B cell (primary cell): ENCODE data around the gene CXCL16. TPM values are rescaled to one million over a fixed set of nuclear protein-coding genes. Genes with fewer than 3 reads are reported as not detected.

ENCODE experiments used
- ATAC-seq: fragments of 200-7000 bp; cut with Tn5 transposase; one replicate; pipeline ENCODE4 v1.10.0; 2021; ENCODE audit warnings: low read depth, mild to moderate bottlenecking, moderate number of reproducible peaks, moderate library complexity
- CTCF ChIA-PET: fragments of 350-600 bp; sonication (Branson Sonifier 250); formaldehyde crosslinking; loops from one replicate; lab custom pipeline; 2021; ENCODE audit warnings: antibody characterized with exemption, inconsistent platforms; lab: Charles Lee
- POLR2A ChIA-PET: fragments of 350-600 bp; sonication (Branson Sonifier 250); formaldehyde crosslinking; loops from one replicate; lab custom pipeline; 2021; ENCODE audit warnings: antibody characterized with exemption; lab: Charles Lee
- DNase-seq: peaks from one replicate; pipeline ENCODE4 v3.0.0; 2013
- H2AFZ ChIP-seq: 2 replicates; pipeline ENCODE4 v1.6.1; 2012; ENCODE audit warnings: mild to moderate bottlenecking, low read depth, low read length; ENCODE audit not compliant: insufficient read depth, poor library complexity, severe bottlenecking
- H3K27ac ChIP-seq, 2 donors: 1 replicate in 1 of 2; 2 replicates in 1 of 2; pipeline ENCODE4 v1.5.1; 2012 to 2013; ENCODE audit warnings: low read length in 2 of 2, mild to moderate bottlenecking in 2 of 2, moderate library complexity in 1 of 2
- H3K27me3 ChIP-seq, 4 experiments: fragments of 200-600 bp in 1 of 4; sonication (generic) in 1 of 4; replicated peaks in 1 of 4; 1 replicate in 2 of 4; 2 replicates in 2 of 4; pipeline versions ENCODE4 v1.6.1 to v1.7.0; 2013 to 2016; ENCODE audit warnings: low read length in 3 of 4, mild to moderate bottlenecking in 2 of 4, mixed read lengths in 1 of 4, moderate library complexity in 1 of 4; ENCODE audit not compliant: insufficient read depth in 4 of 4, control insufficient read depth in 3 of 4; ENCODE audit errors: control extremely low read depth in 1 of 4
- H3K36me3 ChIP-seq, 2 experiments: replicated peaks in 1 of 2; 1 replicate in 1 of 2; 2 replicates in 1 of 2; pipeline versions ENCODE4 v1.6.1 to v1.7.1; 2013; ENCODE audit warnings: low read length in 1 of 2; ENCODE audit not compliant: insufficient read depth in 2 of 2, control insufficient read depth in 1 of 2; ENCODE audit errors: control extremely low read depth in 1 of 2, extremely low read depth in 1 of 2
- H3K4me1 ChIP-seq, 2 donors: fragments of 200-600 bp in 1 of 2; sonication (generic) in 1 of 2; 1 replicate in 1 of 2; 2 replicates in 1 of 2; pipeline versions ENCODE4 v1.5.1 to v1.6.1; 2013 to 2017; ENCODE audit warnings: low read length in 2 of 2; ENCODE audit not compliant: control insufficient read depth in 2 of 2, insufficient read depth in 2 of 2
- H3K4me2 ChIP-seq: replicated peaks from 2 replicates; pipeline ENCODE3; 2012; ENCODE audit warnings: mild to moderate bottlenecking, low read depth, low read length; ENCODE audit not compliant: poor library complexity, severe bottlenecking
- H3K4me3 ChIP-seq, 5 experiments: fragments of 200-600 bp in 1 of 5; sonication (generic) in 1 of 5; 1 replicate in 3 of 5; 2 replicates in 2 of 5; pipeline versions ENCODE4 v1.5.1 to v1.7.0; 2011 to 2016; ENCODE audit warnings: low read length in 4 of 5, mild to moderate bottlenecking in 4 of 5, low read depth in 2 of 5, control low read depth in 1 of 5, moderate library complexity in 1 of 5; ENCODE audit not compliant: insufficient read depth in 1 of 5; ENCODE audit errors: control extremely low read depth in 1 of 5, extremely low read depth in 1 of 5
- H3K79me2 ChIP-seq: fragments of 200-600 bp; sonication (generic); one replicate; pipeline ENCODE4 v1.6.0; 2016; ENCODE audit warnings: low read length; ENCODE audit not compliant: control insufficient read depth, insufficient read depth
- H3K9ac ChIP-seq: fragments of 200-600 bp; sonication (generic); 2 replicates; pipeline ENCODE4 v1.6.1; 2017; ENCODE audit warnings: mild to moderate bottlenecking, low read length, moderate library complexity
- H3K9me3 ChIP-seq, 3 donors: one replicate each; pipeline versions ENCODE4 v1.6.1 to v1.7.1; 2013; ENCODE audit warnings: low read length in 2 of 3; ENCODE audit not compliant: control insufficient read depth in 2 of 3, insufficient read depth in 1 of 3; ENCODE audit errors: control extremely low read depth in 1 of 3
- H4K20me1 ChIP-seq: 2 replicates; pipeline ENCODE4 v1.6.0; 2012; ENCODE audit warnings: mild to moderate bottlenecking, low read length; ENCODE audit not compliant: insufficient read depth, control insufficient read depth, poor library complexity, severe bottlenecking
- H3K27ac Mint-ChIP-seq: one replicate; pipeline ENCODE4 v1.8.0; 2021; ENCODE audit warnings: mixed read lengths
- H3K27me3 Mint-ChIP-seq: one replicate; pipeline ENCODE4 v1.8.0; 2021; ENCODE audit warnings: mixed read lengths
- H3K4me1 Mint-ChIP-seq: one replicate; pipeline ENCODE4 v1.8.0; 2021; ENCODE audit warnings: mixed read lengths
- H3K4me3 Mint-ChIP-seq: one replicate; pipeline ENCODE4 v1.8.0; 2021; ENCODE audit warnings: mixed read lengths
- H3K9me3 Mint-ChIP-seq: one replicate; pipeline ENCODE4 v1.8.0; 2022; ENCODE audit warnings: mixed read lengths; ENCODE audit not compliant: insufficient read depth
- EZH2 ChIP-seq: IDR thresholded peaks from 2 replicates; pipeline ENCODE4 v1.6.1; 2012; ENCODE audit warnings: borderline replicate concordance, low read depth, mild to moderate bottlenecking, moderate library complexity, low read length; ENCODE audit not compliant: insufficient read depth, poor library complexity, severe bottlenecking
- WGBS: methylation state at CpG from one replicate; pipeline ENCODE4 v1.1.5; 2013; ENCODE audit warnings: missing lambda C conversion rate; ENCODE audit not compliant: insufficient coverage; 5-methylcytosine and 5-hydroxymethylcytosine counted together
- intact Hi-C: fragments of 100-400 bp; cut with micrococcal nuclease; formaldehyde crosslinking; loops from one replicate; pipeline ENCODE4 v1.10.0; 2022
- polyA plus RNA-seq: library from polyadenylated mRNA; depleted of rRNA; stranded (reverse); fragments of >200 nt; gene quantifications from 2 replicates; pipeline ENCODE4 v1.2.3, GENCODE V29; 2012
- total RNA-seq, 2 donors: library from RNA; stranded (reverse); fragments of 120-200 nt in 1 of 2; gene quantifications; 1 replicate in 1 of 2; 2 replicates in 1 of 2; pipeline versions ENCODE4 v1.2.3 to v1.2.4, GENCODE V29; 2013 to 2022

Gene CXCL16
- total and polyA plus RNA-seq, 2 donors (not counting 1 experiment from before 2014, with no cell fraction given), result 10.9 to 22.0 TPM

DNA sequence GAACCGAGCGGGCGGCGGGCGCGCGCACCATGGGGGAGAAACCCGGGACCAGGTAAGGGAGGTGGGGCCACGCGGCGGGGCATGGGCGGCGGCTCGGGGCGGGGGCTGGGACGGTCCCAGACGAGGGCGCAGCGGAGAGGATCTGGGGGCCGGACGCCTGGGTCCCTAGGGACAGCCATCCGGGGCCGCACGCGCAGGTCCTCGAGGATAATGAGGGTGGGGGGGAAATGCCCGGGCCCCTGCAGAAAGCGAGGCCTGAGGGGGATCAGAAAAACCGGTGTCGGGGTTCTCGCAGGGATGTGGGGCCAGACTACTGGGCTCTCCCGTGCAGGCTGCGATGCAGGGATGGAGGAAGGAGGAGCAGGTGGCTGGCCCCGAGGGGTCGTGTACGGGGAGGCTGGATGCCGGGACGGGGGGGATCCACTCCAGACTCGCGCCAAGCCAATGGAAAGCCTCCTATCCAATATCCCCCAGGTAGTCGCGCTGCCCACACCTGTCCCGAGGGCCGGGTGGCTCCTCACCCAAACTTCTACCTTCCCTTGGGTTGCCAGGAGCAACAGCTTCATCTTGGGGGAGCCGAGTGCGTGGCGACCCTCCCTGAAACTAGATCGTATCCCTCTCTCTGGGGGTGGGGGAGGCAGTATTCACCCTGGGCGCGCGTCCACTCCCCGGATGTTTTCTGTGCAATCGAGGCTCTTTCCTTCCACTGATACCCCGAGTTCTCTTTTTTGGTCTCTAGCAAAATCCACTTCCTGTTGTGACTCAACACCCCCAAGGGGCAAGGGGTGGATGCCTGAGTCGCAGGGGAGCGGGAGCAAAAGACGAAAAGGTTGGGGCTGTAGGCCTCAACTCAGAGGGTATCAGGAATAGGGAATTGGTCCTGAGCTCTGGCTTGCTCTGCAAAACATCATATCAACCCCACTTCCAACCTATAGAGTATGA is 28.8 kb downstream of the CXCL16 start:
- no peak for TF ChIP-seq EZH2
- ChIA-PET CTCF (interaction anchor here (0.6 to 3.9 kb wide), 15 partner anchors 10 to 192 kb away, joined by 3 to 38 read pairs (median 5); partner anchors contain the start of genes CHRNE, GLTPD2, MED11 and PSMB6), POLR2A (interaction anchor here (0.5 to 1.9 kb wide), 6 partner anchors 20 to 256 kb away, joined by 3 to 11 read pairs (median 3); partner anchors contain the start of genes MED11, RNF167, SLC25A11 and SPAG7)
- H3K4me3 ChIP-seq, result peak overlapping the region; percentile 65 to 90 (median 75)
- peaks cover 0 to under 1% of the 10 kb centered on the region in 2 experiments for H3K36me3 ChIP-seq
- peak overlapping the region; percentile 88 for H3K27ac Mint-ChIP-seq
- peaks cover 30% of the 10 kb centered on the region for H3K79me2 ChIP-seq
- DNase-seq, result peak; percentile 65
- H3K27me3 Mint-ChIP-seq, result no peaks in the 10 kb centered on the region
- no peaks in the 10 kb centered on the region for H3K27me3 ChIP-seq
- peak overlapping the region; percentile 60 to 74 for H3K27ac ChIP-seq
- H3K4me2 ChIP-seq, result peak overlapping the region; percentile 96
- H4K20me1 ChIP-seq, result no peaks in the 10 kb centered on the region
- peak overlapping the region; percentile 86 for H3K9ac ChIP-seq
- peak overlapping the region; percentile 86 for H3K4me3 Mint-ChIP-seq
- no peaks in the 10 kb centered on the region for H3K9me3 Mint-ChIP-seq
- H3K4me1 Mint-ChIP-seq, result peaks cover 47% of the 10 kb centered on the region
- peaks cover 34 to 45% of the 10 kb centered on the region in 2 donors for H3K4me1 ChIP-seq
- intact Hi-C loops, result loop anchor here (1.0 to 2.0 kb wide), 9 partner anchors 20 to 256 kb away; partner anchors contain the start of genes CHRNE, CXCL16, MED11 and MINK1
- no peak for ATAC-seq
- peak overlapping the region; percentile 84 for H2AFZ ChIP-seq
- no peaks in the 10 kb centered on the region for H3K9me3 ChIP-seq
- WGBS, result 1% methylated on average over 41 of the region's 57 CpGs
